ENCODE measurements around the gene NCKAP1.
"Not testable (repeated sequence)": the region's sequence is repeated elsewhere in the genome, so short reads cannot be mapped to it uniquely, and the experiment has no call there.

The NCKAP1 gene

GRCh38 chr2:182912518-182912915, 125.7 kb downstream of the NCKAP1 start:
- no peak for DNase-seq (ENCODE audit: low read depth)

GRCh38 chr2:182911813-182912517, 126.3 kb downstream of the NCKAP1 start:
- DNase-seq (ENCODE audit: low read depth): no peak

DNA sequence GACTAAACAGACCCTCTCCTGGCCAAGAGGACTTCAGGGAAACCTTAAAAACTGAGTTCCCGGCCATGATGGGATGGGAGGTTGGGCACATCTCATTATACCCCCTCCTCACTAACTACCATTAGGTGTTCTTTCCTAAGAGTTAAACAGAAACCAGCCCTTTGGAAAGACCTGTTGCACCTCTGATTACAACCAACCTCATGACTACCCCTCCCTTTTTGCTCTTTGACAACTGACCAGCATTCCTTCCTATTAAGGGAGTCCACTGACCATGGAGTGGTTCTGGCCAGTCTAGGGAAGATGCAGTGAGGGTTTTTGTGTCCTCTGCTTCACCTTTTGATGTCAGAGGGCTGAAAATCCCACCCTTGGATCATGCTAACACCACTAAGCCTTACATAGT, 127.3 kb downstream of the NCKAP1 start:
- DNase-seq (ENCODE audit: low read depth): no peak

GRCh38 chr2:182907081-182907830, 131.0 kb downstream of the NCKAP1 start:
- no peak for DNase-seq (ENCODE audit: low read depth)

- no peak for DNase-seq (ENCODE audit: low read depth)
Observed at GRCh38 chr2:182906454-182906853, 131.8 kb downstream of the NCKAP1 start.

DNA sequence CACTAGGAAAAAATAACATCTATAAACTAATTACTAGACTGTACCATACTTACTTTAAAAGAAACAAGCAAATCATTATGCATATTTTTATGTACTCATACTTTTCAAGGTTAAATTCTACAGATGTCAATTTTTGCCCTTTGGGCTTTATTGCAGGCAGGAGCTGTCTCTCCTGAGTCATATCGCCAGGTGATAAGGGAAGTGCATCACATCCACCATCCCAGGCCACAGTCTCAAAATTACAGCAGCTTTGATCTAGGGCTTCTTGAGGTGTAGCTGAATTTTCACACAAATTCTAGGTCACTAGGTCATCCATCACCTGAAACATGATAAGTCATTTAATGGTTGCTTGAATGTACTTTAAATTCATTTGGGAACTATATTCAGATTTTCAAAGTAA, 133.4 kb downstream of the NCKAP1 start:
- no peak for DNase-seq (ENCODE audit: low read depth)

DNA sequence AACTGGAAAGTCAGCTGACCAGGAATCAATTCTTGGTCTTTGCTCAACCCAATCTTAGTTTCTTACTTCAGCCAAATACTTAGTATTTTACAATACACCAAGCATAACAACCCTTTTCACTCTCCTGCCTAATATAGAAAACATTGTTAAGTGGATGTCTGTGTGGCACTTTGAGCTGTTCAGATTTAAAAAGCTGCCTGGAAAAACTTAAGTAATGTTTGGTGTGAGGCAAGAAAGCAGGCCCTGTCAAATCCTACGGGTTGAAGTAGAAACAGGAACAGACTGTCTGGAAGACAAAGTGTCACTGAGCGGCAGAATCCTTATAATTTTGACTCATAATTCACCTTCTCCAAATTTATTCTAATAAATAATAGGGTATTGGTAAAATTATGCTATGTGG, 134.7 kb downstream of the NCKAP1 start:
- no peak for DNase-seq (ENCODE audit: low read depth)

DNA sequence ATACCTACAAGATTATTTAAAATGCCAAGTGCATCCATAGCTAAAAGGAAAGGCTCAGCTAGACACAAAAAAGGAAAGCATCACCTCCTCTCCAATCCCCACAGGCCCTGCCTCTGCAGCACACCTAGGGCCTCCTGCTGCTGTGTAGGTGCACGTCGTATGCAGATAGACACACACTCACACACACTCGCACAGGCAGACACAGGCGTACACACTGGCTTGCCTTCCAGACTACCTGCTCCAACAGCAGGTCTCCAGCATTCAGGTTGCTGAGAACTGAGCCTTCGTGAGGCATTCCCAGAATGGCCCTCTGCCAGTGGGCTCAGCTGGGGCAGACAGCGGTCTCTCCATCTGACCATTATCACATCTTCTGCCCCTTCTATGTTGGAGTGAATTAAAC, 136.5 kb downstream of the NCKAP1 start:
- no peak for DNase-seq (ENCODE audit: low read depth)

DNA sequence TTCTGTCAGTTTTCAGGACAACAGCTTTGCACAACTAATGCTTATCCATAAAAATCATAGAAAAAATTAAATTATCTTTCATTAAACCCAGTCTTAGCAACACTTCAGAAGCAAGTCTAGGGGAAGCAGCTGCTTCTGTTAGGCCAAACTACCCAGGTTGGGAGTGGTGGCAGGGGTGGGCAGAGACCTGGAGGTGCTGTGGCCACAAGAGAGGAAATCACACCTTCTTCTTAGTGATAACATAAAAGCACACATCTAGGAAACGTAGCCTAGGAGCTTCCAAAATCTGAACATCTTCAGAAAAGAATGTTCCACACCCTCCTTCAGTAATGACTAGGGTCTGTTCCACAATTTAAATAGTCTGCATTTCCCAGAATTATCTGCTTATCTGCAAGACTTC, 139.5 kb downstream of the NCKAP1 start:
- DNase-seq (ENCODE audit: low read depth): no peak

GRCh38 chr2:182897137-182897536, 141.1 kb downstream of the NCKAP1 start:
- DNase-seq (ENCODE audit: low read depth): no peak

- no peak for DNase-seq (ENCODE audit: low read depth)
Observed at GRCh38 chr2:182895798-182896197, 142.5 kb downstream of the NCKAP1 start.

- DNase-seq (ENCODE audit: low read depth): no peak
Observed at GRCh38 chr2:182895169-182895568, 143.1 kb downstream of the NCKAP1 start.

DNA sequence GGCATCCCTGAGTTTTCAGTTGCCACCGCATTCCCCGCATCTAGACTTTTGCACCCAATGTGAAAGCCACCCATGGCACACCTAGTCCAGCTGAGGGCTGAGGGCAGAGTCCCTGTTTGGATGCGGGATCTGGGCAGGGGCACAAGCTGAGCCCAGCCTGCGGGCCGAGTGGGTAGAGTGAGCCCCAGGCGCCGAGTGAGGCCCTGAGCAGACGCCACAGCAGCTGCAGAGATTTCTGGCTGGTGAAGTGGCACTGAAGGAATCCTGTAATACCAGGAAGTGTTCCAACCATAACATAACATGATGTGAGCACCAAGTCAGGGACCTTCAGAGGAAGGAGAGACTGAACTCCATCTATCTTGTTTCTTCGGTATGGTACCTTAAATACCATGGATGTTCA, 144.1 kb downstream of the NCKAP1 start:
- DNase-seq (ENCODE audit: low read depth): no peak

GRCh38 chr2:182893666-182894065, 144.6 kb downstream of the NCKAP1 start:
- no peak for DNase-seq (ENCODE audit: low read depth)

DNA sequence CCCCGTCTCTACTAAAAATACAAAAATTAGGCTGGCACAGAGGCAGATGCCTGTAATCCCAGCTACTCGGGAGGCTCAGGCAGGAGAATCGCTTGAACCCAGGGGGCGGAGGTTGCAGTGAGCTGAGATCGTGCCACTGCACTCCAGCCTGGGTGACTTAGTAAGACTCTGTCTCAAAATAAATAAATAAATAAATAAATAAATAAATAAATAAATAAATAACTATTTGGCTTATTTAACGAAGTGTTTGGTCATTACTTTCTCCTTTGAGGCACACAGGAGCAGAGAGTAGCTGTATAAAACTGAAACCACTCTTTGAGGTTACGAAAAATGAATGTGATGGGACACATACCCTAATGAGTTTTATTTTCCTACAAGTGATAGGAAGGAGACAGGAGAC, 145.2 kb downstream of the NCKAP1 start:
- DNase-seq (ENCODE audit: low read depth): not testable (repeated sequence)

DNA sequence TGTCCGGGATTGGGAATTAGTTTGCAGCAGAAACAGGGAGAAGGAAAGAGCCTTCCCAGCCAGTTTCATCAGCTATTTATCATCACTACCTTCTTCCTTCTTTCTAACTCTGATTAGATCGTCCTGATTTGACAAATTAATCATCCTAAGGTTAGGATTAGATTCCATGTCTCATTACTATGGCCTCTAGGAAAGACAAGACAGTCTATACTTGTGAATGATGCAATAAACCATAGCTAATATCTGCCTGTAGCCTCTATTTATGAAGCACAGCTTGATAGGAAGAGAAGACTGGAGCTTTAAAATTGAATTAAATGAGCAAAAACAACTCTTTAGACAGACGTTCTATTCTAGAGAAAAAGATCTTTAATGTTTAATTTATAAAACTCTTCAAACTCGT, 146.6 kb downstream of the NCKAP1 start:
- no peak for DNase-seq (ENCODE audit: low read depth)

- DNase-seq (ENCODE audit: low read depth): no peak
Observed at GRCh38 chr2:182890773-182891378, 147.4 kb downstream of the NCKAP1 start.

- no peak for DNase-seq (ENCODE audit: low read depth)
Observed at GRCh38 chr2:182890305-182890704, 148.0 kb downstream of the NCKAP1 start.

DNA sequence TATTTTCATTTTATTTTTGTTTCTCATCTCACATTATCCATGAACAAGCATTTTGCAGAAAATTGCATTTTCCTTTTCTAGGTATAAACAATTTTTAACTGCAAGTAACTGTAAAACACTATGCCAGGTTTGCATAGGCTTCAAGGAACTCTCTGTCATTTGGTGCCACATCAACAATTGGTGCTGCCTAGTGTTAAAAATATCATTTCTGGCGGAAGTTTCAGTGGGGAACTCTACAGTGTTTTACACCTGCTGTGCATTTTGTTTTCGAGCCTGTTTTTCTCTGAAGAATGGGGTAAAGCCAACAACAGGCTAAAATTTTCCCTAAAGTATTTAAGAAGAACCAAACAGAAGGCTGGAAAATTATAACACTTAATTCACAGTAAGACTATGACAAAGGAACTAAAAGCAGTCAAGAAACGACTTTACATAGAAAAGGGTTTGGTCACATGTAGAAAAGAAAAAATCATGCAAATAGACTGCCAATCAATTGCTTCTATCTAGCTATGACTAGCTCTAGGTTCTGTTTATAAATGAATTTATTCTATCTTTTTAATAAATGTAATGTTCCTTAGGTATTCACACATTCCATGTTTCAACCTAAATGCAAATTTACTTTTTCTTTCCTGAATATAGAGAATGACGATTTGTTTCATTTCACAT, 150.4 kb downstream of the NCKAP1 start:
- DNase-seq (ENCODE audit: low read depth): no peak

DNA sequence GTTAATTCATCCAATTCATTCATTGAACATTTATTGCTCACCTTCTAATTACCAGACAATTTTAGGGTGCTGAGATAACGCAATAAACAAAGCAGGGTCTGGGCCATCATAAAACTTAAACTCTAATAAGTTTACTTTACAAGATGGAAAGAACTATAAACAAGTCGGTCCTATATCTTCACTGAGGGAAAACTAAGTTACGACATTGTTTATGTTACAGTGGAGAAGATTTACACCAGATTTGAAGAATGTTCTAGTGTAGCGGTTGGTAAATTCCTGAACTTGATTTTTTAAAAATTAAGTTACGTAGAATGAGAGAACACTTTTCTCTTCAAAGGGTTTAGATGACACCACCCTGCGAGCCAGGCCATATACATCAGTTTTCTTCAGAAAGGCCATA, 151.2 kb downstream of the NCKAP1 start:
- no peak for DNase-seq (ENCODE audit: low read depth)

- DNase-seq (ENCODE audit: low read depth): no peak
Observed at GRCh38 chr2:182885771-182886170, 152.5 kb downstream of the NCKAP1 start.

DNA sequence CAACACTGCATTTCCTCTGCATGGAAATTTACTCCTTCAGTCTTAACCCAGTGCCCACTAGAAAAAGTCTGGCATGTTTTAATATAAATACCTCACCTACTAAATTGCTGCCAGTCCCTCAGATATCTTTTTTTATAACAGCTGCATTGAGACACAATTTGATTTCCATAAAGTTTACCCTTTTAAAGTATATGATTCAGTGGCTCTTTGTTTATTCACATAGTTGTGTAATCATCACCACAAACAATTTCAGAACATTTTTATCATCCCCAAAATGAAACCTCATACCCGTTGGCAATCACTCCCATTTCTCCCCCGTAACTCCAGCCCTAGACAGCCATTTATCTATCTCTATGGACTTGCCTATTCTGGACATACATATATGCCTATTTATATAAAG, 154.8 kb downstream of the NCKAP1 start:
- DNase-seq (ENCODE audit: low read depth): no peak

- not testable (repeated sequence) for DNase-seq (ENCODE audit: low read depth)
Observed at GRCh38 chr2:182880100-182880499, 158.2 kb downstream of the NCKAP1 start.
